ENCODE results near the gene SPOCK1.

The SPOCK1 gene

GRCh38 chr5:137515238-137515637, 16.1 kb upstream of the SPOCK1 start:
- TF ChIP-seq GABPA (IDR thresholded peaks at IDR 0.05; ENCODE audit: low read depth): no peak
- TF ChIP-seq SPI1 (IDR thresholded peaks at IDR 0.05; ENCODE audit: borderline replicate concordance, low read depth): no peak
- TF ChIP-seq CTCF (IDR thresholded peaks at IDR 0.05; ENCODE audit: insufficient read depth, low read length): no peak
- TF ChIP-seq REST (IDR thresholded peaks at IDR 0.05; ENCODE audit: insufficient replicate concordance, low read depth): no peak
- no peak for TF ChIP-seq POLR2AphosphoS5 (IDR thresholded peaks at IDR 0.05; ENCODE audit: low read depth)
- Histone ChIP-seq H3K27me3 (ENCODE audit: insufficient read depth, poor library complexity, severe bottlenecking) (no peaks in the 10 kb centered on the region), H3K4me3 (replicated peaks; ENCODE audit: insufficient read depth, low read length) (no peak overlapping the region), H3K27ac (replicated peaks) (no peak overlapping the region)
- DNase-seq (ENCODE audit: low read depth in 1 of 2, low spot score in 1 of 2): no peak

- Histone ChIP-seq H3K27ac (replicated peaks) (no peak overlapping the region), H3K4me3 (replicated peaks; ENCODE audit: insufficient read depth, low read length) (no peak overlapping the region), H3K27me3 (ENCODE audit: insufficient read depth, poor library complexity, severe bottlenecking) (no peaks in the 10 kb centered on the region)
- no peak for DNase-seq (ENCODE audit: low read depth in 1 of 2, low spot score in 1 of 2)
- TF ChIP-seq CTCF (IDR thresholded peaks at IDR 0.05; ENCODE audit: insufficient read depth, low read length) (no peak), SPI1 (IDR thresholded peaks at IDR 0.05; ENCODE audit: borderline replicate concordance, low read depth) (no peak), REST (IDR thresholded peaks at IDR 0.05; ENCODE audit: insufficient replicate concordance, low read depth) (no peak), POLR2AphosphoS5 (IDR thresholded peaks at IDR 0.05; ENCODE audit: low read depth) (no peak), GABPA (IDR thresholded peaks at IDR 0.05; ENCODE audit: low read depth) (no peak)
Measured at GRCh38 chr5:137510671-137511070, 11.5 kb upstream of the SPOCK1 start.

- no peak for TF ChIP-seq SPI1 (IDR thresholded peaks at IDR 0.05; ENCODE audit: borderline replicate concordance, low read depth)
- TF ChIP-seq CTCF (IDR thresholded peaks at IDR 0.05; ENCODE audit: insufficient read depth, low read length): no peak
- no peak for TF ChIP-seq REST (IDR thresholded peaks at IDR 0.05; ENCODE audit: insufficient replicate concordance, low read depth)
- no peak for TF ChIP-seq POLR2AphosphoS5 (IDR thresholded peaks at IDR 0.05; ENCODE audit: low read depth)
- no peak for TF ChIP-seq GABPA (IDR thresholded peaks at IDR 0.05; ENCODE audit: low read depth)
- Histone ChIP-seq H3K27me3 (ENCODE audit: insufficient read depth, poor library complexity, severe bottlenecking) (no peaks in the 10 kb centered on the region), H3K27ac (replicated peaks) (no peak overlapping the region), H3K4me3 (replicated peaks; ENCODE audit: insufficient read depth, low read length) (no peak overlapping the region)
- DNase-seq (ENCODE audit: low read depth in 1 of 2, low spot score in 1 of 2): no peak
Measured at GRCh38 chr5:137507150-137507549, 8.0 kb upstream of the SPOCK1 start.

Data from HL-60 (cell line).